Suprapubic skin (tissue), 4 donors: ENCODE measurements around the gene KCNK4. TPM values are rescaled to one million over a fixed set of nuclear protein-coding genes. Genes with fewer than 3 reads are reported as not detected.

Experiments
- DNase-seq, 2 donors: peaks; one replicate each; pipeline ENCODE4 v3.0.0-alpha.2; 2019; ENCODE audit warnings: low spot score in 2 of 2
- H3K27ac ChIP-seq: fragments of 200-600 bp; sonication (generic); one replicate; pipeline ENCODE4 v1.5.1; 2019
- H3K27me3 ChIP-seq: fragments of 200-600 bp; sonication (generic); one replicate; pipeline ENCODE4 v1.5.1; 2019
- H3K36me3 ChIP-seq: fragments of 200-600 bp; sonication (generic); one replicate; pipeline ENCODE4 v1.5.1; 2019
- H3K4me1 ChIP-seq: fragments of 200-600 bp; sonication (generic); one replicate; pipeline ENCODE4 v1.5.1; 2019
- H3K4me3 ChIP-seq: fragments of 200-600 bp; sonication (generic); one replicate; pipeline ENCODE4 v1.5.1; 2019; ENCODE audit warnings: mild to moderate bottlenecking
- H3K9me3 ChIP-seq: fragments of 200-600 bp; sonication (generic); one replicate; pipeline ENCODE4 v1.5.1; 2019
- CTCF ChIP-seq, 2 donors: fragments of 200-600 bp in 1 of 2; fragments of 450-650 bp in 1 of 2; sonication (generic) in 1 of 2; IDR thresholded peaks; one replicate each; pipeline ENCODE4 v1.5.1; 2016 to 2019; ENCODE audit warnings: antibody characterized with exemption in 2 of 2, mild to moderate bottlenecking in 1 of 2, moderate library complexity in 1 of 2
- EP300 ChIP-seq: sonication (generic); formaldehyde crosslinking; IDR thresholded peaks from one replicate; pipeline ENCODE4 v1.6.1; 2017; ENCODE audit warnings: antibody characterized with exemption
- POLR2A ChIP-seq, 2 donors: fragments of 450-650 bp; IDR thresholded peaks; one replicate each; pipeline ENCODE4 v1.6.1; 2017; ENCODE audit warnings: antibody characterized with exemption in 2 of 2, mild to moderate bottlenecking in 2 of 2, moderate library complexity in 2 of 2
- POLR2AphosphoS5 ChIP-seq, 3 donors: sonication (generic); formaldehyde crosslinking; IDR thresholded peaks; one replicate each; pipeline ENCODE4 v1.6.1; 2017; ENCODE audit warnings: antibody characterized with exemption in 3 of 3
- WGBS: methylation state at CpG from one replicate; pipeline ENCODE4 v1.1.5; 2018; 5-methylcytosine and 5-hydroxymethylcytosine counted together
- total RNA-seq, 4 donors: library from RNA; depleted of rRNA; stranded (reverse); fragments of >200 nt; gene quantifications; one replicate each; pipeline ENCODE4 v1.1.0, GENCODE V29; 2016

The KCNK4 gene
- total RNA-seq, 4 donors from 2014 or later, result not detected

DNA sequence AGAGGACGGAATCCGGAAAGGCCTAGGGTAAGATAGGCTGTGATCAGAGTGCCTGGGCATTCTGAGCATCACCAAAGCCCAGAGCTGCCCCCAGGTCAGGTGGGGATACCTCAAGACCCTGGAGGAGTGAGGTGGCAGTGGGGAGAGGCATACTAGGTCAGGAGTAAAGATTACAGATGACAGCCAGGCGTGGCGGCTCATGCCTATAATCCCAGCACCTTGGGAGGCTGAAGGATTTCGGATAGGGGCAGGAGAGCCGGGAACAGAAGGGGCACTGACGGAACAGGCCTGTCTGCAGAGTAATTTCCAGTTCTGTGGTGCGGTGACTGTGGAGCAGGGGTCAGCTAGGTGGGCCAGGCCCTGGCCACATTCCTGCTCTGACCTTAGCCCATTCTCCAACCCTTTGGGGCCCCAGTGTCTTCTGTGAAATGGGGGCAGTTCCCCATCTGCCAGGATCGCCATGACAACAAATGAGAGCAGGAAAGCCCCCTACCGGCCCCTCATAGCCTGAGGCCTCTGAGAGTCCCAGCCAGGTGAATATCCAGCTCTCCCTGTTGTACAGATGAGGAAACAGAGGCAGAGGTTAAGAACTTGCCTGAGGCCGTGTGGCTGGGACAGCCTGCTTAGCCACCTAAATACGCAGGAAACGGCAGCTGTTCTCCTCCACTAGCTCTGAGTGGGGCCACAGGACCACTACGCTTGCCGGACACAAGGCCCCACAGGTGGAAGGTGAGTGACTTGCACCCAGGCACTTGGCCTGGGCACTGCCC is 15.9 kb upstream of the KCNK4 start:
- Histone ChIP-seq H3K36me3 (peaks cover 14% of the 10 kb centered on the region), H3K4me3 (no peak overlapping the region), H3K9me3 (no peaks in the 10 kb centered on the region), H3K27ac (no peak overlapping the region), H3K4me1 (peaks cover 24% of the 10 kb centered on the region), H3K27me3 (no peaks in the 10 kb centered on the region)
- TF ChIP-seq CTCF (IDR thresholded peaks at IDR 0.05) (no peak), POLR2A (IDR thresholded peaks at IDR 0.05) (no peak), POLR2AphosphoS5 (IDR thresholded peaks at IDR 0.05) (no peak), EP300 (no peak)
- DNase-seq, result no peak
- WGBS, result 88% methylated on average over 14 of the region's 15 CpGs

- Histone ChIP-seq H3K27me3 (no peaks in the 10 kb centered on the region), H3K4me1 (peaks cover 24% of the 10 kb centered on the region), H3K9me3 (no peaks in the 10 kb centered on the region), H3K4me3 (no peak overlapping the region), H3K36me3 (peaks cover 14% of the 10 kb centered on the region), H3K27ac (no peak overlapping the region)
- WGBS, result 79% methylated on average over 1 of the region's 2 CpGs
- no peak for DNase-seq
- TF ChIP-seq POLR2AphosphoS5 (IDR thresholded peaks at IDR 0.05) (no peak), CTCF (IDR thresholded peaks at IDR 0.05) (no peak), EP300 (no peak), POLR2A (IDR thresholded peaks at IDR 0.05) (no peak)
These were observed 15.3 kb upstream of the KCNK4 start for GRCh38 chr11:64275841-64276240.

DNA sequence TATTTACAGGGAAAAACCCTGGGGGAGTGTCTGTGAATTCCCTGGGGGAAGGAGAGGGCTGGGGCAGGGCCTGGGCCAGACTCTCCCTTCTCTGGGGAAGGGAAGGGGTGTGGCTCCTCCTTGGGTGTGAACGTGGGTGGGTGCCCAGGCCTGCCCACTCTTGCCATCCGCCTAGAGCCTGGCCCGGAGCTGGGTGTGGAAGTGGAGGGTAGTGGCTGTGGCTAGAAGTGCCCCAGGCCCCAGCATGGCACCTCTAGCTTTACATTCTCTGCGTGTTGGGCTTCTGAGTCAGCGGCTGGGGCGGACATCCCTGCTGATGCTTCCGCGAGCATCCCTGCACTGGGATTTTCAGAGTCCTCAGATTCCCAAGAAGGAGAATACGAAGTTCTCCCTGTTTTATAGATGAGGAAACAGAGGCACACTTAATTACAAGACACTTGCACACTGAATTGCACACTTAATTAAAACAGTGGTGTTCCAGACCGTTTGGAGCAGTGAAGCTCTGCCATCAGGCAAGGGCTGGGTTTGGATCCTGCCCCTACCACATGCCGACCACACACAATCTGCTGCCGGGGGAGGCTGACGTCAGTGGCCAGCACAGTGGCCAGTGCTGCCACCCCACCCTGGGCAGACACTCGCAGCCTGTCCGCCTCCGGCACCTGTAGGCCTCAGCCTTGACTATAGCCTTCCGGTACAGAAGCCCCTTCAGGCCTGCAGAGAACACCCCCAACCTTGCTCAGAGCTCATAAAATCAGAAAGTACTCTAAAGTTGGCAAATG is 14.3 kb upstream of the KCNK4 start:
- TF ChIP-seq POLR2AphosphoS5 (IDR thresholded peaks at IDR 0.05), result no peak
- no peak for TF ChIP-seq CTCF (IDR thresholded peaks at IDR 0.05)
- no peak for TF ChIP-seq POLR2A (IDR thresholded peaks at IDR 0.05)
- TF ChIP-seq EP300, result no peak
- Histone ChIP-seq H3K4me1 (peaks cover 19% of the 10 kb centered on the region), H3K36me3 (peaks cover 14% of the 10 kb centered on the region), H3K27me3 (no peaks in the 10 kb centered on the region), H3K9me3 (no peaks in the 10 kb centered on the region), H3K27ac (peak overlapping the region; percentile 7), H3K4me3 (no peak overlapping the region)
- WGBS, result 76% methylated on average over 6 of the region's 17 CpGs
- no peak for DNase-seq

DNA sequence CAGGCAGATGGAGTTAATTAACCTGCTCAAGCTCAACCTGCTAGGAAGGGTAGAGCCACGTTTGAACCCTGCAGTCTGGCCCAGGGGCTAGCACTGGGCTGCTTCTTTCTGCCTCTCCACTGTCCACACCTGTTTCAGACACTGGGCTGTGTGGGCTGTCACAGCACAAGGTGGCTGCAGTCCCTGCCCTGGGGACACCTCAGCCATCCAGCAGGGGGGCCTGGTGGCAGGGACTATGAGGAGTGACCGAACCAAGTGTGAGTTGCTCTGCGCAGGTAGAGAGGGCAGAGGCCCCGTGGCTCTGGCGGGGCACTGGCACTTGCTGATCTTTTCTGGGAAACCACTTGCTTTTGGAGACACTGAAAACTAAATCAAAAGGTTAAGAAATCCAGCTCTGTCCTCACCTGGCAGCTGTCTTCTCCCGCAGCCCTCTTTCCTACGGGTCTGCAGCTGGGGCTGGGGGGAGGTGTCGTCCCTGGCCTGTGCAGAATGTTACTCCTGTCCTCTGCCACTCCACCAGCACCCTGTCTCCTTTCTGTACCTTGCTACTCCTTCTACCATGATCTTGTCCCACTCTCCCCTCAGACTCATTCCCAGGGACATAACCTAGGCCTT is 12.4 kb upstream of the KCNK4 start:
- Histone ChIP-seq H3K4me1 (peaks cover 23% of the 10 kb centered on the region), H3K36me3 (peaks cover 14% of the 10 kb centered on the region), H3K27me3 (no peaks in the 10 kb centered on the region), H3K4me3 (no peak overlapping the region), H3K9me3 (no peaks in the 10 kb centered on the region), H3K27ac (no peak overlapping the region)
- no peak for DNase-seq
- WGBS, result 88% methylated on average over 8 of the region's 8 CpGs
- TF ChIP-seq CTCF (IDR thresholded peaks at IDR 0.05), result no peak
- no peak for TF ChIP-seq POLR2AphosphoS5 (IDR thresholded peaks at IDR 0.05)
- no peak for TF ChIP-seq POLR2A (IDR thresholded peaks at IDR 0.05)
